Activated CD8-positive, alpha-beta T cell treated with anti-CD3 and anti-CD28 coated beads for 36 hours (primary cell): ENCODE data around the gene EIF2B1. TPM values are rescaled to one million over a fixed set of nuclear protein-coding genes. Genes with fewer than 3 reads are reported as not detected.

Source experiments
- ATAC-seq: fragments of 200-7000 bp; cut with Tn5 transposase; one replicate; pipeline ENCODE4 v1.10.0; 2021; ENCODE audit warnings: mild to moderate bottlenecking, moderate library complexity
- CTCF ChIA-PET: fragments of 350-600 bp; sonication (Branson Sonifier 250); formaldehyde crosslinking; loops from one replicate; lab custom pipeline; 2021; ENCODE audit warnings: antibody characterized with exemption; lab: Charles Lee
- POLR2A ChIA-PET: fragments of 350-600 bp; sonication (Branson Sonifier 250); formaldehyde crosslinking; loops from one replicate; lab custom pipeline; 2021; ENCODE audit warnings: antibody characterized with exemption; lab: Charles Lee
- DNase-seq: peaks from one replicate; pipeline ENCODE4 v3.0.0-alpha.2; 2020
- H3K27ac Mint-ChIP-seq: one replicate; pipeline ENCODE4 v1.8.0; 2021; ENCODE audit warnings: mild to moderate bottlenecking, mixed read lengths
- H3K27me3 Mint-ChIP-seq: one replicate; pipeline ENCODE4 v1.8.0; 2021; ENCODE audit warnings: mixed read lengths
- H3K36me3 Mint-ChIP-seq: one replicate; pipeline ENCODE4 v1.8.0; 2021; ENCODE audit warnings: low read depth, mixed read lengths
- H3K4me1 Mint-ChIP-seq: one replicate; pipeline ENCODE4 v1.8.0; 2021; ENCODE audit warnings: low read depth, mixed read lengths
- H3K4me3 Mint-ChIP-seq: one replicate; pipeline ENCODE4 v1.8.0; 2021; ENCODE audit warnings: mild to moderate bottlenecking, moderate library complexity, mixed read lengths
- H3K9me3 Mint-ChIP-seq: one replicate; pipeline ENCODE4 v1.8.0; 2021; ENCODE audit warnings: mixed read lengths
- CTCF ChIP-seq: fragments of 200-600 bp; IDR thresholded peaks from one replicate; pipeline ENCODE4 v1.8.0; 2022; ENCODE audit warnings: antibody characterized with exemption, mild to moderate bottlenecking
- intact Hi-C: fragments of 100-400 bp; cut with micrococcal nuclease; formaldehyde crosslinking; loops from one replicate; pipeline ENCODE4 v1.10.0; 2022
- total RNA-seq, 2 experiments: library from RNA; stranded (reverse); gene quantifications; one replicate each; pipeline ENCODE4 v1.2.3, GENCODE V29; 2021

EIF2B1 gene
- total RNA-seq, 2 experiments from 2014 or later, result 54.5 to 61.8 TPM

DNA sequence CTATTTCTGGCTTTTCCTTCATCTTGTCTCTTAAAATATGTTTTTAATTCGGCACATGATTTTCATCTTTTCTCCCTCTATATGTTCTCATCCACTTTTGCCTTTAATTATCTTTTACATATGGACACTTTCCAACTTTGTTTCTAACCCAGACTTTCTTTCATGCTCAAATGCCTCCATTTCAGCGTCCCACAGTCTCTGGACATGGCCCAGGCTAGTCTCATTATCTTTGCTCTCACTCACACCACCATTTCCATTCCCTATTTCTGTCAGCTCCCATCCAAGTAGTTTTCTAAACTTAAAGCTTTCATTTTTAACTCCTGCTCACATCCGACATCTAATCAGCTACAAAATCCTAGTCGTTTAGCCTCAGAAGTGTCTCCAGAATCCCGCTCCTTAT, 14.9 kb upstream of the EIF2B1 start:
- POLR2A ChIA-PET, result no interaction called here
- no peak for ATAC-seq

GRCh38 chr12:123645878-123646277, 12.4 kb upstream of the EIF2B1 start:
- intact Hi-C loops, result no loop called here
- CTCF ChIA-PET, result no interaction called here
- ATAC-seq (no peak), DNase-seq (no peak)
- Mint-ChIP-seq H3K4me1 (no peaks in the 10 kb centered on the region), H3K36me3 (peaks cover 40% of the 10 kb centered on the region), H3K4me3 (no peak overlapping the region), H3K9me3 (no peaks in the 10 kb centered on the region), H3K27me3 (no peaks in the 10 kb centered on the region), H3K27ac (no peak overlapping the region)
- no peak for TF ChIP-seq CTCF
- POLR2A ChIA-PET, result interaction anchor here (0.5 to 1.0 kb wide), 3 partner anchors 11 to 321 kb away, joined by 3 read pairs; no protein-coding TSS in a partner anchor

More for the DNA sequence above, 14.9 kb upstream of the EIF2B1 start:
- TF ChIP-seq CTCF, result no peak
- no peak overlapping the region for H3K27ac Mint-ChIP-seq
- no peaks in the 10 kb centered on the region for H3K4me1 Mint-ChIP-seq
- intact Hi-C loops, result no loop called here
- no peaks in the 10 kb centered on the region for H3K9me3 Mint-ChIP-seq
- H3K27me3 Mint-ChIP-seq, result no peaks in the 10 kb centered on the region
- CTCF ChIA-PET, result no interaction called here
- H3K36me3 Mint-ChIP-seq, result peaks cover 45% of the 10 kb centered on the region
- no peak overlapping the region for H3K4me3 Mint-ChIP-seq
- no peak for DNase-seq

DNA sequence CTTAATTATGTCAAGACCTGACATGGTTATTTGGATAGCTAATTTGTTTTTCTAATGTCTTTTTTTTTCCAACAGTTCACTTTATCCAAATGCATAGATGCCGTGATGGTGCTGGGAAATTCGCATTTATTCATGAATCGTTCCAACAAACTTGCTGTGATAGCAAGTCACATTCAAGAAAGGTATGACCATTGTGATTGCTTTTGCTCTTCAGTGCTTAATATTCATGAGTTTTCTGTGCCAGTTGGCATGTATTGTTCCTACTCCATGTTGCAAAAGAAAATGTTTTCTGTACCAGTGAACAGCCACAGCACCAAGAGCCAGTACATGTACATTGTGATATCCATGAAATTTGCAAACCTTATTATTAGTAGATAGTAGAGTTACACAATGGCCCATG, 11.9 kb upstream of the EIF2B1 start:
- peaks cover 2% of the 10 kb centered on the region for H3K4me1 Mint-ChIP-seq
- DNase-seq, result no peak
- no peak for ATAC-seq
- ChIA-PET POLR2A (interaction anchor here (0.6 to 1.0 kb wide), 2 partner anchors 15 to 321 kb away, joined by 3 to 5 read pairs; no protein-coding TSS in a partner anchor), CTCF (no interaction called here)
- no peak overlapping the region for H3K4me3 Mint-ChIP-seq
- no peak overlapping the region for H3K27ac Mint-ChIP-seq
- H3K27me3 Mint-ChIP-seq, result no peaks in the 10 kb centered on the region
- peaks cover 39% of the 10 kb centered on the region for H3K36me3 Mint-ChIP-seq
- intact Hi-C loops, result no loop called here
- no peak for TF ChIP-seq CTCF
- H3K9me3 Mint-ChIP-seq, result no peaks in the 10 kb centered on the region

- TF ChIP-seq CTCF, result no peak
- Mint-ChIP-seq H3K9me3 (no peaks in the 10 kb centered on the region), H3K27ac (no peak overlapping the region), H3K27me3 (no peaks in the 10 kb centered on the region), H3K36me3 (peaks cover 37% of the 10 kb centered on the region), H3K4me1 (peaks cover 5% of the 10 kb centered on the region), H3K4me3 (no peak overlapping the region)
- intact Hi-C loops, result no loop called here
- POLR2A ChIA-PET, result interaction anchor here (0.6 kb wide), 1 partner anchor 205 kb away, joined by 3 read pairs; no protein-coding TSS in a partner anchor
- CTCF ChIA-PET, result no interaction called here
- DNase-seq (no peak), ATAC-seq (no peak)
Measured at GRCh38 chr12:123643911-123644310, 10.4 kb upstream of the EIF2B1 start.

- H3K9me3 Mint-ChIP-seq, result no peaks in the 10 kb centered on the region
- DNase-seq (no peak), ATAC-seq (no peak)
- intact Hi-C loops, result no loop called here
- H3K27me3 Mint-ChIP-seq, result no peaks in the 10 kb centered on the region
- H3K4me3 Mint-ChIP-seq, result peak overlapping the region; percentile 98
- ChIA-PET POLR2A (interaction anchor here (0.6 to 1.4 kb wide), 9 partner anchors 12 to 269 kb away, joined by 3 to 6 read pairs (median 3); partner anchors contain the start of genes ATP6V0A2, DDX55 and DNAH10), CTCF (interaction anchor here (0.8 to 1.4 kb wide), 3 partner anchors 16 to 128 kb away, joined by 3 read pairs; partner anchors contain the start of gene DNAH10)
- no peak for TF ChIP-seq CTCF
- H3K4me1 Mint-ChIP-seq, result peaks cover 29% of the 10 kb centered on the region
- H3K36me3 Mint-ChIP-seq, result peaks cover 34% of the 10 kb centered on the region
- H3K27ac Mint-ChIP-seq, result peak overlapping the region; percentile 98
Measured at GRCh38 chr12:123634142-123634561, 666 bp upstream of the EIF2B1 start.
